Activated CD4-positive, alpha-beta T cell treated with anti-CD3 and anti-CD28 coated beads, Interleukin-2, amount 10 ng/mL, durations not matched to agents 7 days and 5 days (primary cell): ENCODE data around the gene STARD5. TPM values are rescaled to one million over a fixed set of nuclear protein-coding genes. Genes with fewer than 3 reads are reported as not detected.

ENCODE experiments used
- CTCF ChIA-PET: fragments of 350-600 bp; sonication (Branson Sonifier 250); formaldehyde crosslinking; loops from one replicate; lab custom pipeline; 2021; ENCODE audit warnings: antibody characterized with exemption; lab: Charles Lee
- POLR2A ChIA-PET: fragments of 350-600 bp; sonication (Branson Sonifier 250); formaldehyde crosslinking; loops from one replicate; lab custom pipeline; 2021; ENCODE audit warnings: antibody characterized with exemption; lab: Charles Lee
- DNase-seq: peaks from one replicate; pipeline ENCODE4 v3.0.0-alpha.2; 2020
- H3K27ac Mint-ChIP-seq: one replicate; pipeline ENCODE4 v1.8.0; 2021; ENCODE audit warnings: mild to moderate bottlenecking, moderate library complexity, mixed read lengths
- H3K27me3 Mint-ChIP-seq: one replicate; pipeline ENCODE4 v1.8.0; 2021; ENCODE audit warnings: mixed read lengths
- H3K36me3 Mint-ChIP-seq: one replicate; pipeline ENCODE4 v1.8.0; 2021; ENCODE audit warnings: low read depth, mixed read lengths
- H3K4me1 Mint-ChIP-seq: one replicate; pipeline ENCODE4 v1.8.0; 2021; ENCODE audit warnings: mixed read lengths
- H3K4me3 Mint-ChIP-seq: one replicate; pipeline ENCODE4 v1.8.0; 2021; ENCODE audit warnings: mild to moderate bottlenecking, moderate library complexity, mixed read lengths
- H3K9me3 Mint-ChIP-seq: one replicate; pipeline ENCODE4 v1.8.0; 2021; ENCODE audit warnings: mixed read lengths
- total RNA-seq, 2 experiments: library from RNA; stranded (reverse); gene quantifications; one replicate each; pipeline ENCODE4 v1.2.3, GENCODE V29; 2021

The STARD5 gene
- total RNA-seq, 2 experiments from 2014 or later: 5.4 to 5.7 TPM

DNA sequence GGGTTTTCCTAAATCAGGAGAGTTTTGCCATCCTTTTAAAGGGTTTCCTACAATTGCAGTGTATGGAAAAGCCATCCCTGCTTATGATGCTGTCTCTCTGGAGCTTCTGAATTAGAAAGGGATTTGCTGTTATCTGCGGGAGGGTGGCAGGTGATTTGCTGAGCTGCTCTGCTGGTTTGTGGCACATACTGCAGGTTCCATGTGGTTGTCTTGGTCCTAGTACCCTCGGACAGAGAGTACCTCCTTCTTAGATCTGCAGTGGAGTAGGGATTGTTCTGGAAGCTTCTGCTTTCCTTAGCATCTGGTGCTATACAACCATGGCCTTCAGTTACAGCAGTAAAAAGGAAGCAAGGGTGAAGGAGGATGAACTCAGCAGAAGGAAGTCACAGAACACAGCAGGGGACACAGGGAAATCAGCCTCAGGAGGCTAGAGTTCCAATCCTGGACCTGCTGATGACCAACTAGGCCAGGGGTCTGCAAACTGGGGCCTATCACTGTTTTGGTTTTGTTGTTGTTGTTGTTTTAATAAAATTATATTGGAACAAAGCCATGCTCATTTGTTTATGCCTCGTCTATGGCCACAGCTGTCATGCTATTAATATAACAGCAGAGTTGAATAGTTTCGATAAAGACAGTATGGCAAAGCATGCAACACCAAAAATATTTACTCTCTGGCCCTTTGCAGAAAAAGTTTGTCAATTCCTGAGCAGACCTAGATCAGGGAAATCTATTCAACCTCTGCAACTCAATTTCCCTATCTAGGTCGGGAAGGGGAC is 39.5 kb downstream of the STARD5 start:
- Mint-ChIP-seq H3K4me1 (peaks cover 57% of the 10 kb centered on the region), H3K27ac (no peak overlapping the region), H3K9me3 (peaks cover 11% of the 10 kb centered on the region), H3K4me3 (no peak overlapping the region), H3K36me3 (peaks cover 17% of the 10 kb centered on the region), H3K27me3 (no peaks in the 10 kb centered on the region)
- CTCF ChIA-PET: interaction anchor here (0.6 kb wide), 1 partner anchor 107 kb away, joined by 4 read pairs; no protein-coding TSS in a partner anchor
- POLR2A ChIA-PET: no interaction called here
- no peak for DNase-seq

DNA sequence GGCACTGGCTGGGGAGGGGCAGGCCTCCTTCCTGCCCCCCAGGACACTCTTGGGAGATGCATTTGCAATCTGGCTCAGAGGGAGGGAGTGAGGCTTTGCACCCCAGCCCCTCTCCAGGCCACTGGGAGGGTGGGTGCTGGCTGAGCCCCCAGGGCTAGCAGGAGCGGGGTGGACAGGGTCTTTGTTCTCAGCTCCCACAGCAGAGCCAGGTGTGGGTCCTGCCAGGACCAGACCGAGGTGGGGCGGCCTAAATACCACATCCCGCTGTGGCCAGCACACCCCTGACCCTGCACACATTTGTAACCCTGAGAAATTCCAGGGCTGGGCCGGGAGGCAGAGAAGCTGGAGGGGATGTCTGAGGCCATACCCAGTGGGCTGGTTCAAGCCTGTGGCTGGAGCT is 41.0 kb downstream of the STARD5 start:
- POLR2A ChIA-PET: no interaction called here
- H3K9me3 Mint-ChIP-seq: peaks cover 14% of the 10 kb centered on the region
- no peak overlapping the region for H3K4me3 Mint-ChIP-seq
- H3K27me3 Mint-ChIP-seq: no peaks in the 10 kb centered on the region
- H3K36me3 Mint-ChIP-seq: peaks cover 23% of the 10 kb centered on the region
- H3K4me1 Mint-ChIP-seq: peaks cover 50% of the 10 kb centered on the region
- CTCF ChIA-PET: interaction anchor here (0.6 to 2.5 kb wide), 6 partner anchors 10 to 1906 kb away, joined by 3 to 16 read pairs (median 4); no protein-coding TSS in a partner anchor
- no peak for DNase-seq
- no peak overlapping the region for H3K27ac Mint-ChIP-seq

DNA sequence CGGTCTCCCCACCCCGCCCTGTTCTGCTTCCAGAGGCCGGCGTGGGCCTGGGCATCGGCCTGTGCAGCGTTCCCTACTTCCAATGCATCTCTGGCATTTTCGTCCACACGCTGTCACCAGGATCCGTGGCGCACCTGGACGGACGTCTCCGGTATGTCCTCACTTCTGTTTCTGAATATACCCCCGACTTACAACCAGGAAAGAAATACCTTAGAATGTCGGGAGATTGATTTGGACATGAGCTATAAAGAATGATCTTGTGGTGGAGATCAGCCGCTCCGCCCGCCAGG is 41.4 kb downstream of the STARD5 start:
- Mint-ChIP-seq H3K27me3 (no peaks in the 10 kb centered on the region), H3K4me1 (peaks cover 47% of the 10 kb centered on the region), H3K27ac (no peak overlapping the region), H3K9me3 (peaks cover 17% of the 10 kb centered on the region), H3K36me3 (peaks cover 22% of the 10 kb centered on the region), H3K4me3 (no peak overlapping the region)
- CTCF ChIA-PET: interaction anchor here (0.9 to 2.5 kb wide), 5 partner anchors 10 to 119 kb away, joined by 3 to 16 read pairs (median 3); no protein-coding TSS in a partner anchor
- POLR2A ChIA-PET: no interaction called here
- DNase-seq: no peak

DNA sequence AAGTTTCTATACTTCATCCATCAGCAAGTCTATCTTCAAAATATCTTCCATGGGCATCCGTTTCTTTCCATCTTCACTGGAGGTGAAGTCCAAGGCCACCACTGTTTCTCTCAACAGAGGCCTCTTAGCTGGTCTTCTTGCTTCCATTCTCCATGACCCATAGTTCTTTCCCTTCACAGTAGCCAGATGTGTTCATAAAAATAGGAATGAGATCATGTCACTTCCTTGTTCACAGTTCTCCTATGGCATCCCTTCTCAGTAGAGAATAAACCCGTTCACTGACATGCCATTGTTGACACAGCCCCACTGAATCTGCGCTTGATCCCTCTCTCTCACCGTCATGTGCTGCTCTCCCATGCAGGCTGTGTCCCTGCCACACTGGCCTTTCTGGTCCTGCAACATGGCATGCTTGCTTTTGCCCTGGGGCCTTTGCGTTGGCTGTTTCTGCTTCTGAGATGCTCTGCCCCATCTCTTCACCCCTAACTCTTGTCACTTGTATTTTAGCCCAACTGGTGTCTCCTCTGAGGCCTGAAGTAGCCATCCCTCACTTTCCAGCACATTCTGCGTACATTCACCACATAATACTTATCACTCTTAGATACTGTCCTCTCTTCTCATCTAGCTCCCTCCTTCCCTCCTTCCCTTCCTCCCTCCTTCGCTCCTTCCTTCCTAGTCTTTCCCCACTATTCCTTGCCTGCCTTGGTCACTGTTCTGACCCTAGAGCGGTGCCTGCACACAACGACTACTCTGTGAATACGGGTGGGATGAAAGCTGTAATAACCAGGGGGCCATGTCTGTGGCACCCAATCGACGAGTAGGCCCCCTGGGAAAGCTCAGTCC is 42.0 kb downstream of the STARD5 start:
- Mint-ChIP-seq H3K36me3 (peaks cover 23% of the 10 kb centered on the region), H3K27ac (no peak overlapping the region), H3K27me3 (no peaks in the 10 kb centered on the region), H3K4me3 (no peak overlapping the region), H3K9me3 (peaks cover 18% of the 10 kb centered on the region), H3K4me1 (peaks cover 41% of the 10 kb centered on the region)
- ChIA-PET POLR2A (no interaction called here), CTCF (interaction anchor here (1.2 to 2.5 kb wide), 4 partner anchors 11 to 29 kb away, joined by 3 to 16 read pairs (median 4); no protein-coding TSS in a partner anchor)
- no peak for DNase-seq

DNA sequence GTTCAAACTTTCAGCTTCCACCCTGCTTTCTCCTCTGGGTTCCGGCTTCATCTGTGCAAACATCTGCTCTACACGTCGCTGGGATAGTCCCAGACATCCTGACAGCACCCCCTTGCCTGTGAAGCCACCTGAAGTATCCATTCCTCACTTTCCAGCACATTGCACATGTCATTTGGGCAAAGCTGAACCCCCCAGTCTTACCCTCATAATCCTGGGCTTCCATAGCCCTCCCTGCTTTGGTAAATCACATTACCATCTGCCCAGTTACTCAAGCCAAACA is 42.5 kb downstream of the STARD5 start:
- H3K4me1 Mint-ChIP-seq: peaks cover 37% of the 10 kb centered on the region
- POLR2A ChIA-PET: no interaction called here

DNA sequence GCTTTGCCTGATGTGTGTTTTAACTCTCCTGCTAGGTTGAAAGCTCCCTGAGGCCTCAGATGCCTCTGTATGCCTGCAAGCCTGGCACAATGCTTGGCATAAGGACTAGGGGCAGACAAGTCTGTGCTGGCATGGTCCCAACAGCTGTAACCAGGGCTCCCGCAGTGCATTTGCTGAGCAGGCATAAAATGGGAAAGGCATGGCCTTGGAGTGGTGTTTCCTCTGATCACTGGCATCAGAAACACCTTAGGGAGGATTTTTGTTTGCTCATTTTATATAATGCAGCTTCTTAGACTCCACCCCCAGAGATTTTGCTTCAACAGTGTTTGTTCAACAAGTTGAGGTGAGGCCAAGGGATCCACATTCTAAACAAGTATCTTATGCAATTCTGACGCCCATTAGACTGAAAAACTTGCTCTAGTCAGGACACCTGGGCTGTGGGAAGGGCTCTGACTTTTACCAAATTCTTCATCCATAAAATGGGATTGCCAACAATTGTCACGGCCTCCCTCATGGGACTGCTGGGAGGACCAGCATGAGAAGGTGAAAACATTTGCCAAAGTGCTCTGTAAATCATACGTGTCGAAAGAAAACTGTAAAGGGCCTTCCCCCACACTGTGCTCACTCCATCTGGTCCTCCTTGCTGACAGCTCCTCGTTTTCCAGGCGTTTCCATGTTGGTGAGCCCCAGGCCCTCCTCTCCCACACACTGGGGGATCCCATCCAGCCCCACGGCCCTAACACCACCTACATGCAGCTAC is 43.1 kb downstream of the STARD5 start:
- ChIA-PET CTCF (interaction anchor here (0.7 to 2.5 kb wide), 6 partner anchors 11 to 24 kb away, joined by 3 to 16 read pairs (median 3); no protein-coding TSS in a partner anchor), POLR2A (no interaction called here)
- Mint-ChIP-seq H3K36me3 (peaks cover 23% of the 10 kb centered on the region), H3K4me3 (no peak overlapping the region), H3K27me3 (no peaks in the 10 kb centered on the region), H3K27ac (peak overlapping the region; percentile 5), H3K9me3 (peaks cover 18% of the 10 kb centered on the region), H3K4me1 (peaks cover 37% of the 10 kb centered on the region)
- no peak for DNase-seq

More for the DNA sequence above, 42.5 kb downstream of the STARD5 start:
- CTCF ChIA-PET: interaction anchor here (2.0 to 2.5 kb wide), 2 partner anchors 12 to 15 kb away, joined by 11 to 16 read pairs; no protein-coding TSS in a partner anchor
- Mint-ChIP-seq H3K9me3 (peaks cover 21% of the 10 kb centered on the region), H3K27me3 (no peaks in the 10 kb centered on the region), H3K4me3 (no peak overlapping the region), H3K27ac (peak overlapping the region; percentile 5), H3K36me3 (peaks cover 24% of the 10 kb centered on the region)
- no peak for DNase-seq

DNA sequence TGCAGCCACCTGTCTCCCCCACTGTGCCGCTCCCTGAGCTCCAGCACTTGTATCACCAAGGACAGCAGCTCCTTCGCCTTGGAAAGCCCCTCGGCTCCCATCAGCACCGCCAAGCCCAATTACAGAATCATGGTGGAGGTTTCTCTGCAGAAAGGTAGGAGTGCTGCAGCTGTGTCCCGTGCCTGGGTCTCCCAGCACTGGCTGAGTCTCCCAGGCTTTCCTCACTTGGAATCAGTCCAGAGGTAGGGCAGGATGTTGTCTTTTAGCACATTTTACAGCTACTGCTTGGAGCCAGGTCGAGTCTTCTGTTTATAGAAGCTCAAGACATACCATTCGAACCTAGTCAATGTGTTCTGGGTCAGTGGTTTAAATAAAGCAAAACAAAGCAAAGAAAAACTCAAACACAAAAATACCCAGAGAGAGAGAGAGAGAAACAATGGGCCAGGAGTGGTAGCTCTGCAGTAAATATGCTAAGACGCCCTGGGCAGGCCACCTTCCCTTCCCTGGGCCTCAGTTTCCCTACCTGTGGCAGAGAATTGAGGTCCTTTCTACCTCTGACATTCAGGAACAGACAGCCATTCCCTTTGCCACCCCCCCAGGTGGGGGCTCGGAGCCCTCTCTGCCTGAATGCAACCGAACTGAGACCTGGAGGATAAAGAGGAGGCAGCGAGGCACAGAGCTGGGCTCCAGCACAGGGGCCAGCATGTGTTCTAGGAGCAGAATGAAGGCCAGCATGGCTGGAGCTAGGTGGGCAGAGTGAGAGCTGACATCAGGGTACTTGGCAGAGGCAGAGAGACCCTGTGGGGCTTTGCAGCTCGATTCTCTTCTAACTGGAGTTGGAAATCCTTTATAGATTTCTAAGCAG is 44.1 kb downstream of the STARD5 start:
- POLR2A ChIA-PET: no interaction called here
- no peak for DNase-seq
- Mint-ChIP-seq H3K9me3 (peaks cover 18% of the 10 kb centered on the region), H3K4me3 (no peak overlapping the region), H3K36me3 (peaks cover 23% of the 10 kb centered on the region), H3K4me1 (peaks cover 37% of the 10 kb centered on the region), H3K27ac (no peak overlapping the region), H3K27me3 (no peaks in the 10 kb centered on the region)
- CTCF ChIA-PET: interaction anchor here (0.7 to 2.0 kb wide), 6 partner anchors 12 to 25 kb away, joined by 3 to 11 read pairs (median 3); no protein-coding TSS in a partner anchor

DNA sequence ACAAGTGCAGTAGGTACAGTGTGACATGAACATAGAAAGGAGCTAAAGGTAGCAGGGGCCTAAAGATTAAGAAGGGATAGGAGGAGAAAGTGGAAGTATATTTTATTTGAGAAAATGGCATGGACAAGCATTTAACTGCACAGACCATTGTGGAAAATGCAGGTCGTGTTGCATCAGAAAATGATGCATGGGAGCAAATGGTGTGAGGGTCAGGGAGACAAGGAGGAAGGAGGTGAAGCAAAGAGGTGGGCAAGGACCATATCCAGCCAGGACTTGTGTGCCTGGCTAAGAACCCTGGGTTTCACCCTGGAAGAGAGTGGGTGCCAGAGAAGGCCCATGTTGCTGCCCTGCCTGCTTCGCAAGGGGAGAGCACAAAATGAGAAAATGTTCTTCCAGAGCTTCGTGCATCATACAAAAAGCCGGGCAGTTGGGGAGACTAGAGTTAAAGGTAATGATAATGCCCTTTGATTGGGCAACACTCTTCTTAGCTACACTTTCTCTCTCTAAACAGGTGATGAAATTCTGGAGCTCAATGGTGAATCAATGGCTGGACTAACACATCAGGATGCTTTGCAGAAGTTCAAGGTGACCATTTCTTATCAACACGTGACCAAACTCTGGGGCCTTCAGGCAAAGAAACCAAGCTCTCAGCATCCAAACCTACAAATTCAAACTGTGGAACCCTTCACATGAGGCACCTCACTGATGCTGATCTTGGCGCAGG is 45.5 kb downstream of the STARD5 start:
- CTCF ChIA-PET: interaction anchor here (1.0 to 1.2 kb wide), 4 partner anchors 13 to 122 kb away, joined by 3 to 4 read pairs (median 4); no protein-coding TSS in a partner anchor

DNA sequence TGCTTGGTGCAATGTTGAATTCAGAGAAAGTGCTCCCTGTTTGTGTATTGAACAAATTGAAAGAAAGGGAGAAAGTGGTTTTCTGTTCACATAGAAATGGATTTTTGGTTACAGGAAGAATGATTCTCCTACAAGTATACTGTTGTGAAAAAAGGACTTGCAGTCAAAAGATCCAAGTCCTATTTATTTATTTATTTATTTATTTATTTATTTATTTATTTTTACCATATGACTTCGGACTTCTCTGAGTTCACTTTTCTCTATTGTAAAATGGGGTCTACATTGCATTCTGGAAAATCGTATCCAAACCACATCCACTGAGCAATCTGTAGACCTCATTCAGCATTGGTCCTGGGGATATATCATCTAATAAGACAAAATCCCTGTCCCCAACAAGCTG is 46.1 kb downstream of the STARD5 start:
- H3K27ac Mint-ChIP-seq: no peak overlapping the region
- peaks cover 36% of the 10 kb centered on the region for H3K4me1 Mint-ChIP-seq
- H3K4me3 Mint-ChIP-seq: no peak overlapping the region
- H3K36me3 Mint-ChIP-seq: peaks cover 23% of the 10 kb centered on the region
- no peak for DNase-seq
- POLR2A ChIA-PET: no interaction called here
- CTCF ChIA-PET: interaction anchor here (0.5 to 1.2 kb wide), 5 partner anchors 12 to 565 kb away, joined by 3 to 4 read pairs (median 3); no protein-coding TSS in a partner anchor
- no peaks in the 10 kb centered on the region for H3K27me3 Mint-ChIP-seq
- H3K9me3 Mint-ChIP-seq: peaks cover 18% of the 10 kb centered on the region

More for the DNA sequence above, 45.5 kb downstream of the STARD5 start:
- POLR2A ChIA-PET: no interaction called here
- Mint-ChIP-seq H3K27ac (no peak overlapping the region), H3K36me3 (peaks cover 23% of the 10 kb centered on the region), H3K4me1 (peaks cover 36% of the 10 kb centered on the region), H3K27me3 (no peaks in the 10 kb centered on the region), H3K4me3 (no peak overlapping the region), H3K9me3 (peaks cover 18% of the 10 kb centered on the region)
- DNase-seq: no peak

DNA sequence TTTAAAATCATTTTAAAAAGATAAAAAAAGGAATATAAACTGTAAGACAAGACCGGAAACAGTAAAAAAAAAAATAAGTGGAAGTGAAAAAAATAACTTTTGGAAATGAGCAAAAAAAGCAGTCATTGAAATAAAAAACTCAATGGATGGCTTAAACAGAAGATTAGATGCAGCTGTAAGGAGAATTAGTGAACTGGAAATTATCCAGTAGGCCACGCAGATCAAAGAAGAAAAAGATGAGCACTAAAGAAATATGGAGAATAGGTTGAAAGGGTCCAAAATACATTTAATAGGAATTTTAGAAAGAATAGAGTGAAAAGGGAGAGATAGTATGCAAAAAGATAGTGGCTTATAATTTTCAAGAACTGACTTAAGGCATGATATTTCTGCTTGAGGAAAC is 47.0 kb downstream of the STARD5 start:
- POLR2A ChIA-PET: no interaction called here
- H3K27ac Mint-ChIP-seq: no peak overlapping the region
- H3K9me3 Mint-ChIP-seq: peaks cover 18% of the 10 kb centered on the region

More for the DNA sequence above, 47.0 kb downstream of the STARD5 start:
- CTCF ChIA-PET: interaction anchor here (1.0 kb wide), 1 partner anchor 10 kb away, joined by 8 read pairs; no protein-coding TSS in a partner anchor
- DNase-seq: no peak
- Mint-ChIP-seq H3K4me1 (peaks cover 34% of the 10 kb centered on the region), H3K27me3 (no peaks in the 10 kb centered on the region), H3K36me3 (peaks cover 23% of the 10 kb centered on the region), H3K4me3 (no peak overlapping the region)
